GM18520 (cell line): ENCODE results near the gene APOA5.

ENCODE experiments used
- ATAC-seq: cut with Tn5 transposase; IDR thresholded peaks from one replicate; pipeline ENCODE4 v1.9.1; 2021; ENCODE audit not compliant: unreplicated experiment

Gene APOA5

GRCh38 chr11:116798368-116798767, 6.7 kb upstream of the APOA5 start:
- ATAC-seq, result no peak

GRCh38 chr11:116797816-116798215, 6.1 kb upstream of the APOA5 start:
- ATAC-seq, result no peak

- no peak for ATAC-seq
These were observed 4.9 kb upstream of the APOA5 start for GRCh38 chr11:116796548-116796947.

- no peak for ATAC-seq
These were observed 3.2 kb upstream of the APOA5 start for GRCh38 chr11:116794851-116795250.

GRCh38 chr11:116793772-116794097, 2.1 kb upstream of the APOA5 start:
- no peak for ATAC-seq

- no peak for ATAC-seq
These were observed 1.4 kb upstream of the APOA5 start for GRCh38 chr11:116792869-116793771.

- no peak for ATAC-seq
These were observed 627 bp upstream of the APOA5 start for GRCh38 chr11:116792144-116792868.

GRCh38 chr11:116791002-116791812, 472 bp downstream of the APOA5 start:
- no peak for ATAC-seq

- ATAC-seq, result no peak
These were observed 1.3 kb downstream of the APOA5 start for GRCh38 chr11:116790167-116791001.

GRCh38 chr11:116788975-116789374, 2.7 kb downstream of the APOA5 start:
- ATAC-seq, result no peak

GRCh38 chr11:116788534-116788933, 3.1 kb downstream of the APOA5 start:
- ATAC-seq, result no peak

GRCh38 chr11:116787786-116788486, 3.7 kb downstream of the APOA5 start, which contains the start of gene ZPR1:
Gene ZPR1 (minus strand): TSS chr11:116788023. CDS start chr11:116787990, 33 bp downstream.
- peak; percentile 64 for ATAC-seq

- no peak for ATAC-seq
These were observed 4.3 kb downstream of the APOA5 start for GRCh38 chr11:116787436-116787785.

GRCh38 chr11:116786966-116787365, 4.7 kb downstream of the APOA5 start:
- ATAC-seq, result no peak

GRCh38 chr11:116786326-116786725, 5.4 kb downstream of the APOA5 start:
- ATAC-seq, result no peak

- no peak for ATAC-seq
These were observed 9.0 kb downstream of the APOA5 start for GRCh38 chr11:116782728-116783127.

GRCh38 chr11:116778556-116778955, 13.1 kb downstream of the APOA5 start:
- no peak for ATAC-seq

- no peak for ATAC-seq
These were observed 14.6 kb downstream of the APOA5 start for GRCh38 chr11:116777056-116777455.

GRCh38 chr11:116776522-116776984, 15.1 kb downstream of the APOA5 start:
- no peak for ATAC-seq

- ATAC-seq, result no peak
These were observed 15.7 kb downstream of the APOA5 start for GRCh38 chr11:116775975-116776374.
